IMR-90 (cell line): ENCODE data around the gene ZFAND6.
"Not testable (repeated sequence)": the region's sequence is repeated elsewhere in the genome, so short reads cannot be mapped to it uniquely, and the experiment has no call there.

Experiments used
- CHD1 ChIP-seq: IDR thresholded peaks from 2 replicates; pipeline ENCODE4 v1.6.1; 2012; ENCODE audit warnings: low read depth, low read length, improper control_type of control experiment
- CTCF ChIP-seq: conservative IDR thresholded peaks from 2 replicates; pipeline ENCODE4 v1.5.1; 2012; ENCODE audit warnings: mild to moderate bottlenecking, low read depth, low read length, improper control_type of control experiment
- FOS ChIP-seq: fragments of 150-350 bp; IDR thresholded peaks from 2 replicates; pipeline ENCODE4 v1.6.1; 2016; ENCODE audit warnings: low read depth, low read length
- MAFK ChIP-seq: IDR thresholded peaks from 2 replicates; pipeline ENCODE4 v1.6.1; 2012; ENCODE audit warnings: low read depth, low read length, improper control_type of control experiment
- MXI1 ChIP-seq: IDR thresholded peaks from 2 replicates; pipeline ENCODE4 v1.6.1; 2012; ENCODE audit warnings: low read depth, mild to moderate bottlenecking, low read length, moderate library complexity, borderline replicate concordance
- POLR2A ChIP-seq: IDR thresholded peaks from 2 replicates; pipeline ENCODE4 v1.6.1; 2012; ENCODE audit warnings: mild to moderate bottlenecking, low read depth, low read length
- RAD21 ChIP-seq: IDR thresholded peaks from 2 replicates; pipeline ENCODE4 v1.6.1; 2012; ENCODE audit warnings: low read length, improper control_type of control experiment
- RCOR1 ChIP-seq: IDR thresholded peaks from 2 replicates; pipeline ENCODE4 v1.6.1; 2012; ENCODE audit warnings: mild to moderate bottlenecking, low read length, improper control_type of control experiment; ENCODE audit not compliant: insufficient replicate concordance
- RFX5 ChIP-seq: IDR thresholded peaks from 2 replicates; pipeline ENCODE4 v1.8.0; 2012; ENCODE audit warnings: low read depth, mild to moderate bottlenecking, low read length, moderate library complexity
- SMC3 ChIP-seq: fragments of 150-350 bp; IDR thresholded peaks from 2 replicates; pipeline ENCODE4 v1.6.1; 2016; ENCODE audit warnings: low read depth, mild to moderate bottlenecking, antibody characterized with exemption, low read length, moderate library complexity

GRCh38 chr15:80127253-80127652 lies 67.8 kb downstream of the ZFAND6 start:
- not testable (repeated sequence) for TF ChIP-seq MXI1, RFX5, CTCF, POLR2A, RAD21, MAFK, SMC3, FOS, RCOR1, CHD1
